GM18505 (cell line): Measurements from ENCODE around the gene PAEP.
"Not testable (repeated sequence)": the region's sequence is repeated elsewhere in the genome, so short reads cannot be mapped to it uniquely, and the experiment has no call there.

Source experiments
- ATAC-seq: cut with Tn5 transposase; IDR thresholded peaks from one replicate; pipeline ENCODE4 v1.9.1; 2021; ENCODE audit not compliant: unreplicated experiment
- POLR2A ChIP-seq: IDR thresholded peaks from 4 replicates; pipeline ENCODE4 v1.6.1; 2011; ENCODE audit warnings: borderline replicate concordance; ENCODE audit not compliant: insufficient read depth, insufficient read length; ENCODE audit errors: extremely low read depth

The PAEP gene

GRCh38 chr9:135561391-135562234 lies at the start of gene PAEP:
Gene PAEP, plus strand, starts transcription at chr9:135561756.
- ATAC-seq, result no peak

DNA sequence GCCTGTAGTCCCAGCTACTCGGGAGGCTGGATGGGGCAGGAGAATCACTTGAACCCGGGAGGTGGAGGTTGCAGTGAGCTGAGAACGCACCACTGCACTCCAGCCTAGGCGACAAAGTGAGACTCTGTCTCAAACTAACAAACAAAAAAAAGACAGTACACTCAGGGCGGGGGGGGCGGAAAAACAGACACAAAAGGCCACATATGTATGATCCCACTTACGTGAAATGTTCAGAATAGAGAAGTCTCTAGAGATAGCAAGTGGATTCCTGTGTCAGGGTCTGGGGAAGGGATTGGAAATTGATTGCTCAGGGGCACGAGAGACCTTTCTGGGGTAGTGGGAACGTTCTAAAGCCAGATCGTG lies 49.3 kb upstream of the PAEP start:
- no peak for ATAC-seq
- TF ChIP-seq POLR2A, result no peak

More at GRCh38 chr9:135561391-135562234, at the start of gene PAEP:
- TF ChIP-seq POLR2A, result no peak

DNA sequence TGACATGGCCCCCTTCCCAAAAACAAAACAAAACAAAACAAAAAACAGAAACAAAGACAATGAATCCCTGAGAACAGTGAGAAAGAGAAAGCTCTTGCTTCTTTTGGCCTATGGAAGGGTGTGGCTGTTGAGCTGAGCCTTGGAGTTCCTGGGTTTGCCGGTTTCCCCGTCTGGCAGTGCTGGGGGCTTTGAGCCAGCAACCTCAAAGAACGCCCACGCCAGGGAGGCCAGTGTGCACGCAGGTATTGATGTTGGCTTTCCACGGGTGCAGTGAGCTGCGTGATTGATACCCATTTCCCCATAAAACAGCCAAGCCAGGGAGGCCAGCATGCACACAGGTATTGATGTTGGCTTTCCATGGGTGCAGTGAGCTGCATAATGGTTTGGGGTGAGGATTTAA lies 48.7 kb upstream of the PAEP start:
- no peak for TF ChIP-seq POLR2A
- no peak for ATAC-seq

- ATAC-seq, result no peak
- no peak for TF ChIP-seq POLR2A
Observed at GRCh38 chr9:135513351-135513846, 48.2 kb upstream of the PAEP start.

- not testable (repeated sequence) for ATAC-seq
Observed at GRCh38 chr9:135513906-135514305, 47.6 kb upstream of the PAEP start.

GRCh38 chr9:135514342-135515082 lies 47.0 kb upstream of the PAEP start:
- no peak for ATAC-seq
- TF ChIP-seq POLR2A, result no peak

GRCh38 chr9:135515083-135515951 lies 46.2 kb upstream of the PAEP start:
- TF ChIP-seq POLR2A, result no peak
- ATAC-seq, result no peak

- no peak for ATAC-seq
- TF ChIP-seq POLR2A, result no peak
Observed at GRCh38 chr9:135516132-135516860, 45.3 kb upstream of the PAEP start.

- ATAC-seq, result no peak
- TF ChIP-seq POLR2A, result no peak
Observed at GRCh38 chr9:135517407-135517822, 44.1 kb upstream of the PAEP start.

DNA sequence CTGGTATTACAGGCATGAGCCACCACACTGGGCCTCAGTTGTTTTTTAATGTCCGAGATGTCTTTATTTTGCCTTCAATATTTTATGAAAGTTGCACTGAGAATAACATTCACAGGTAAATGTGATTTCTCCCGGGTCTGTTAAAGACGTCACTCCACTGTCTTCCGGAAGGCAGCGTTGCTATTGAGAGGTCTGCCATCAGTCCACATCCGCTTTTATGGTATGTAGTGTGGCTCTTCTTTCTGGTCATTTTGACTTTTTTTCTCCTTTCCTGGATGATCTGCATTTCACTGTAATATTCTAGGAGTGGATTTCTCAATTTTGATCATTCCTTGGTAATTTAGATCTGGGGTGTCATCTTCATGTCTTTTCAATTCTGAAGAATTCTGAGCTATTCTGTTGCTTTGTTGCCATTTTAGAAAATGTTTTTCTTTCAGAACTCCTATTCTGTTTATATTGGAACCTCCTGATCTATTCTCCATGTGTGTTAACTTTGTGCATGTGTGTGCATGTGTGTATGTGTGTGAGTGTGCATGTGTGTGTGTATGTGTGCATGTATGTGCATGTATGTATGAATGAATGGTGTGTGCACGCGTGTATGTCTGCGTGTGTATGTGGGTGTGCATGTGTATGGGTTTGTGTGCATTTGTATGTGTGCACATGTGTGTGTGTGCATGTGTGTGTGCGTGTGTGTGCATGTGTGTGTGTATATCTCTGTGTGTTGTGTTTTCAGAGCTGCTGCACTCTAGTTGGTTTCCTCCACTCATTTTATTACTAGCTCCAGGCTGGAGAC lies 42.2 kb upstream of the PAEP start:
- ATAC-seq, result no peak
- TF ChIP-seq POLR2A, result no peak

DNA sequence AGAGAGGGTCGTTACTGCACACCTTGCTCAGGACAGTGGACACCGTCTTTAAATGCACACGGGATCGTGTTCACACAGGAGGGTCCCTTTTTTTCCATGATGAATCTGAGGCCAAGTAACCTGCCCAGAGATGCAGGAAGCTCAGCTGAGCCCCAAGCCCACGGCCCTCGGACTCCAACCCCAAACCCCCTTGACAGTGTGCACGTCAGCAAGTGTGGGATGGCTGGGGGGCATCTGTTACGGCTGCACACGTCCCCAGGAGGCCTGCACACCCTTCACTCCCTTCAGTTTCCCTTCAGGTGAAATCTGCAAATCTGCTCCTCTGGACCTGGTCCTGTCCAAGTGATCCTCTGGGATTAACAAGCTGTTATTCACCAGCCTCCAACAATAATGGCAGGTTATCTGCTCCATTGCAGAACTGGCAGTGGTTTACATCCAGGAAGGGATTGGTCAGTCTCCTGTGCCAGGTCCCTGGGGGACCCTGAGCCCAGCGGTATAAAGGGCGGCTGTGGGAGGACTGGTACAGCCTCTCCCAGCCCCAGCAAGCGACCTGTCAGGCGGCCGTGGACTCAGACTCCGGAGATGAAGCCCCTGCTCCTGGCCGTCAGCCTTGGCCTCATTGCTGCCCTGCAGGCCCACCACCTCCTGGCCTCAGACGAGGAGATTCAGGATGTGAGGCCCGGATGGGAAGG lies 40.5 kb upstream of the PAEP start, which contains the start of gene LCN1:
Gene LCN1, plus strand, starts transcription at position 525 of the 692 bp plus-strand sequence. Its CDS starts 58 bp downstream, at position 583.
- no peak for TF ChIP-seq POLR2A
- no peak for ATAC-seq
